GM12878 (cell line): ENCODE measurements around the gene BAZ1B. TPM values are rescaled to one million over a fixed set of nuclear protein-coding genes. Genes with fewer than 3 reads are reported as not detected.
"Not testable (repeated sequence)": the region's sequence is repeated elsewhere in the genome, so short reads cannot be mapped to it uniquely, and the experiment has no call there.

ENCODE experiments used
- ATAC-seq: fragments of 200-7000 bp; cut with Tn5 transposase; 3 replicates; pipeline ENCODE4 v1.9.1; 2020; ENCODE audit warnings: mild to moderate bottlenecking, moderate library complexity
- BruUV-seq: library from RNA; stranded (reverse); fragments of 400-500 nt; replicated peaks from 2 replicates; lab custom pipeline; 2021; lab: Mats Ljungman, UMichigan
- CTCF ChIA-PET: fragments of 300-600 bp; sonication (Branson Sonifier 250); formaldehyde crosslinking; extraction: SDS; loops from one replicate; lab custom pipeline; 2021; ENCODE audit warnings: inconsistent platforms; lab: Yijun Ruan, JAX
- POLR2A ChIA-PET: fragments of 350-600 bp; formaldehyde crosslinking; extraction: SDS; loops from one replicate; lab custom pipeline; 2021; ENCODE audit warnings: inconsistent platforms; lab: Charles Lee
- RAD21 ChIA-PET: fragments of 300-600 bp; sonication (Branson Sonifier 250); formaldehyde crosslinking; loops from one replicate; lab custom pipeline; 2023; ENCODE audit warnings: antibody characterized with exemption; ENCODE audit not compliant: unreplicated experiment; lab: Charles Lee
- SMC1A ChIA-PET: fragments of 300-600 bp; sonication (Branson Sonifier 250); formaldehyde crosslinking; loops from one replicate; lab custom pipeline; 2023; ENCODE audit not compliant: unreplicated experiment, uncharacterized antibody; lab: Charles Lee
- DNase-seq: peaks from one replicate; pipeline ENCODE4 v3.0.0-alpha.2; 2011; ENCODE audit warnings: low read depth, low spot score
- FAIRE-seq: peaks from 3 replicates; lab custom pipeline; 2011; peaks lifted over from hg19 to GRCh38; lab: Jason Lieb, UNC
- H2AFZ ChIP-seq: 2 replicates; pipeline ENCODE4 v1.6.0; 2011; ENCODE audit warnings: low read depth, low read length, control low read depth; ENCODE audit not compliant: control insufficient read depth
- H3K27ac ChIP-seq: 2 replicates; pipeline ENCODE4 v1.5.1; 2011; ENCODE audit warnings: control low read depth; ENCODE audit not compliant: control insufficient read depth, insufficient read depth
- H3K27me3 ChIP-seq, 2 experiments: replicated peaks in 1 of 2; 2 replicates each; pipeline versions ENCODE4 v1.6.0 to v1.6.1; 2011; ENCODE audit warnings: low read length in 1 of 2; ENCODE audit not compliant: control insufficient read depth in 2 of 2, insufficient read depth in 2 of 2
- H3K36me3 ChIP-seq, 2 experiments: 2 replicates each; pipeline ENCODE4 v1.5.1; 2011; ENCODE audit warnings: low read length in 1 of 2; ENCODE audit not compliant: control insufficient read depth in 2 of 2, insufficient read depth in 2 of 2
- H3K4me1 ChIP-seq: 2 replicates; pipeline ENCODE4 v1.6.1; 2011; ENCODE audit warnings: mild to moderate bottlenecking, low read length, moderate library complexity, mixed read lengths; ENCODE audit not compliant: control insufficient read depth, insufficient read depth
- H3K4me2 ChIP-seq: 2 replicates; pipeline ENCODE4 v1.6.0; 2011; ENCODE audit warnings: control low read depth; ENCODE audit not compliant: control insufficient read depth, insufficient read depth
- H3K4me3 ChIP-seq: fragments of 200-600 bp; sonication (generic); 2 replicates; pipeline ENCODE4 v1.5.1; 2016
- H3K79me2 ChIP-seq: 2 replicates; pipeline ENCODE4 v1.6.0; 2011; ENCODE audit warnings: low read length; ENCODE audit not compliant: control insufficient read depth, insufficient read depth
- H3K9ac ChIP-seq: 2 replicates; pipeline ENCODE4 v1.8.0; 2011; ENCODE audit warnings: low read length, control low read depth, mixed read lengths; ENCODE audit not compliant: control insufficient read depth, insufficient read depth
- H3K9me3 ChIP-seq: replicated peaks from 3 replicates; pipeline ENCODE4 v1.5.1; 2011; ENCODE audit warnings: mild to moderate bottlenecking, low read length; ENCODE audit not compliant: control insufficient read depth, insufficient read depth
- H4K20me1 ChIP-seq: 2 replicates; pipeline ENCODE4 v1.6.0; 2011; ENCODE audit not compliant: control insufficient read depth, insufficient read depth
- HDAC6 ChIP-seq: fragments of 200-600 bp; sonication (generic); IDR thresholded peaks from one replicate; pipeline ENCODE4 v1.8.0; 2017; ENCODE audit warnings: antibody characterized with exemption; ENCODE audit not compliant: unreplicated experiment
- POU2F2 ChIP-seq: IDR thresholded peaks from 3 replicates; pipeline ENCODE4 v1.6.1; 2011; ENCODE audit warnings: low read depth, mild to moderate bottlenecking, low read length, borderline replicate concordance
- RUNX3 ChIP-seq: IDR thresholded peaks from 2 replicates; pipeline ENCODE4 v1.6.1; 2012; ENCODE audit warnings: low read length, inconsistent platforms
- SIX5 ChIP-seq: IDR thresholded peaks from 2 replicates; pipeline ENCODE4 v1.6.1; 2011; ENCODE audit warnings: mild to moderate bottlenecking, low read depth, low read length, moderate library complexity; ENCODE audit not compliant: severe bottlenecking
- YY1 ChIP-seq: IDR thresholded peaks from 2 replicates; pipeline ENCODE4 v1.6.1; 2011; ENCODE audit warnings: low read depth, mild to moderate bottlenecking, low read length
- WGBS: methylation state at CpG from one replicate; pipeline ENCODE4 v1.1.6; 2016; ENCODE audit warnings: low lambda C conversion rate; ENCODE audit not compliant: insufficient replicate concordance, insufficient coverage; ENCODE audit errors: missing lambda C conversion rate; 5-methylcytosine and 5-hydroxymethylcytosine counted together
- in situ Hi-C: fragments of 300-500 bp; cut with MboI; formaldehyde crosslinking; loops from 9 replicates; pipeline ENCODE4 v1.14.3; 2018; ENCODE audit warnings: mixed read lengths
- intact Hi-C: fragments of 100-400 bp; cut with micrococcal nuclease; formaldehyde crosslinking; loops from one replicate; pipeline ENCODE4 v1.14.2; 2022; ENCODE audit not compliant: unreplicated experiment
- polyA plus RNA-seq, 11 experiments: library from polyadenylated mRNA; depleted of rRNA in 4 of 11; unstranded in 6 of 11; stranded (reverse) in 5 of 11; fragments of >200 nt; fragmentation: Nextera tagmentation in 4 of 11; fragmentation: Illumina TruSeq in 1 of 11; extraction: Ambion mirVana in 4 of 11; extraction: Trizol in 1 of 11; gene quantifications; 1 replicate in 1 of 11; 2 replicates in 10 of 11; pipeline versions ENCODE4 v1.2.1 to v1.2.3, GENCODE V29; 2011 to 2016; ENCODE audit warnings: inconsistent platforms in 2 of 11, missing spikeins in 2 of 11, low read depth in 1 of 11
- total RNA-seq, 4 experiments: library from RNA; depleted of rRNA in 3 of 4; stranded (reverse); fragments of >200 nt in 3 of 4; fragmentation: Illumina TruSeq in 1 of 4; extraction: Trizol in 1 of 4; gene quantifications; 2 replicates each; pipeline versions ENCODE4 v1.2.1 to v1.2.3, GENCODE V29; 2013 to 2021
- TF ChIP-seq, protein P1 (sequence below): IDR thresholded peaks from 2 replicates; pipeline ENCODE4 v1.6.1; 2012; ENCODE audit warnings: improper control_type of control experiment, low read depth, low read length; ENCODE audit not compliant: insufficient replicate concordance

The BAZ1B gene
- total and polyA plus RNA-seq, 10 of the 15 experiments (the other 5 are each of a cell fraction or from before 2014, with no cell fraction given): 14.0 to 77.4 (median 36.2) TPM

DNA sequence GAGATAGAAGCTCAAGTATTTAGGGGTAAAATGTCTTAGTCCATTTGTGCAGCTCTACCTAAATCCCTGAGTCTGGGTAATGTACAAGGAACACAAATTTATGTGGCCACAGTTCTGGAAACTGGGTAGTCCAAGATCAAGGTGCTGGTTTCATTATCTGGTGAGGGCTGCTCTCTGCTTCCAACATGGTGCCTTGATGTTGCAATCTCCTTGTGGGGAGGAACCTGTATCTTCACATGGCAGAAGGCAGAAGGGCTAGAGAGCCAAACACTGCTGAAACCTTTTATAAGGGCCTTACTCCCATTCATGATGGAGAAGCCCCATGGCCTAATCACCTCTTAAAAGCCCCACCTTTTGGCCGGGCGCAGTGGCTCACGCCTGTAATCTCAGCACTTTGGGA, 8.7 kb upstream of the BAZ1B start (continued):
- TF ChIP-seq, protein P1, sequence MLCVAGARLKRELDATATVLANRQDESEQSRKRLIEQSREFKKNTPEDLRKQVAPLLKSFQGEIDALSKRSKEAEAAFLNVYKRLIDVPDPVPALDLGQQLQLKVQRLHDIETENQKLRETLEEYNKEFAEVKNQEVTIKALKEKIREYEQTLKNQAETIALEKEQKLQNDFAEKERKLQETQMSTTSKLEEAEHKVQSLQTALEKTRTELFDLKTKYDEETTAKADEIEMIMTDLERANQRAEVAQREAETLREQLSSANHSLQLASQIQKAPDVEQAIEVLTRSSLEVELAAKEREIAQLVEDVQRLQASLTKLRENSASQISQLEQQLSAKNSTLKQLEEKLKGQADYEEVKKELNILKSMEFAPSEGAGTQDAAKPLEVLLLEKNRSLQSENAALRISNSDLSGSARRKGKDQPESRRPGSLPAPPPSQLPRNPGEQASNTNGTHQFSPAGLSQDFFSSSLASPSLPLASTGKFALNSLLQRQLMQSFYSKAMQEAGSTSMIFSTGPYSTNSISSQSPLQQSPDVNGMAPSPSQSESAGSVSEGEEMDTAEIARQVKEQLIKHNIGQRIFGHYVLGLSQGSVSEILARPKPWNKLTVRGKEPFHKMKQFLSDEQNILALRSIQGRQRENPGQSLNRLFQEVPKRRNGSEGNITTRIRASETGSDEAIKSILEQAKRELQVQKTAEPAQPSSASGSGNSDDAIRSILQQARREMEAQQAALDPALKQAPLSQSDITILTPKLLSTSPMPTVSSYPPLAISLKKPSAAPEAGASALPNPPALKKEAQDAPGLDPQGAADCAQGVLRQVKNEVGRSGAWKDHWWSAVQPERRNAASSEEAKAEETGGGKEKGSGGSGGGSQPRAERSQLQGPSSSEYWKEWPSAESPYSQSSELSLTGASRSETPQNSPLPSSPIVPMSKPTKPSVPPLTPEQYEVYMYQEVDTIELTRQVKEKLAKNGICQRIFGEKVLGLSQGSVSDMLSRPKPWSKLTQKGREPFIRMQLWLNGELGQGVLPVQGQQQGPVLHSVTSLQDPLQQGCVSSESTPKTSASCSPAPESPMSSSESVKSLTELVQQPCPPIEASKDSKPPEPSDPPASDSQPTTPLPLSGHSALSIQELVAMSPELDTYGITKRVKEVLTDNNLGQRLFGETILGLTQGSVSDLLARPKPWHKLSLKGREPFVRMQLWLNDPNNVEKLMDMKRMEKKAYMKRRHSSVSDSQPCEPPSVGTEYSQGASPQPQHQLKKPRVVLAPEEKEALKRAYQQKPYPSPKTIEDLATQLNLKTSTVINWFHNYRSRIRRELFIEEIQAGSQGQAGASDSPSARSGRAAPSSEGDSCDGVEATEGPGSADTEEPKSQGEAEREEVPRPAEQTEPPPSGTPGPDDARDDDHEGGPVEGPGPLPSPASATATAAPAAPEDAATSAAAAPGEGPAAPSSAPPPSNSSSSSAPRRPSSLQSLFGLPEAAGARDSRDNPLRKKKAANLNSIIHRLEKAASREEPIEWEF: no peak

DNA sequence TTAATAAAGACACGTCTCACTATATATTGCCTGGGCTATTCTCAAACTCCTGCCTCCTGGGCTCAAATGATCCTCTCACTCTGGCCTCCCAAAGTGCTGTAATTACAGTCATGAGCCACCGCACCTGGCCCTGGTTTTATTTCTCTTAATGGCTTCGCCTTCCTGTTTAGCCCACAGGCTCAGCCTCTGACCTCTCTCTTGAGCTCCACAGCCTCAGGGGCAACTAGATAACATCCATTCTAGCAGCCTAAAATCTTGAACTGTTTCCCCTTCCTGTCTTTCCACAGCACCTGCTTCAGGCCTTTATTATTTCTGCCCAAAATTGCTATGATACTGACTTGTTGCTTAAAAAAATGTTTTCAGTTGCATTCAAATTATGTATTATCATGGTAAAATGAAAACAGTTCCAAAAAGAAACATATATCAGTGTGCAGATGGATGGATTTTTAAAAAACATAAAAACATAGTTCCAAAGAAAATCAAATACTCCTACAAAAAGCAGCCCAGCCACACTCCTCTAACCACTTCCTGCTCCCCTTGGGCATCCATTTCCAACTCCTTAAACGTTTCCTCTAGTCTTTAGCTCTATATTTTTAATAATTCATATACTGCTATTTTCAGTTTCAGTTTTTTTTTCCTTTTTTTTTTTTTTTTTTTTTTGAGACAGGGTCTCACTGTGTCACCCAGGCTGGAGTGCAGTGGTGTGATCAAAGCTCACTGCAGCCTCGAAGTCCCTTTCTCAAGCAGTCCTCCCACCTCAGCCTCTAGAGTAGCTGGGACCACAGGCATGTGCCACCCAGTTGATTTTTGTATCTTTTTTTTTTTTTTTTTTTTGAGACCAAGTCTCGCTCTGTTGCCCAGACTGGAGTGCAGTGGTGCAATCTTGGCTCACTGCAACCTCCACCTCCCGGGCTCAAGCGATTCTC, 5.1 kb upstream of the BAZ1B start:
- H3K27me3 ChIP-seq: no peaks in the 10 kb centered on the region
- peak overlapping the region; percentile 16; the same call in 1 of the 2 replicates for H3K9ac ChIP-seq
- H2AFZ ChIP-seq: peak overlapping the region; percentile 70
- ChIA-PET SMC1A (interaction anchor here (1.4 kb wide), 1 partner anchor 33 kb away, joined by 3 read pairs; no protein-coding TSS in a partner anchor), RAD21 (interaction anchor here (0.6 to 1.6 kb wide), 6 partner anchors 8 to 59 kb away, joined by 3 to 6 read pairs (median 4); partner anchors contain the start of gene TBL2), CTCF (interaction anchor here (1.5 to 3.4 kb wide), 2 partner anchors 8 to 32 kb away, joined by 9 read pairs; no protein-coding TSS in a partner anchor), POLR2A (interaction anchor here (0.5 to 3.0 kb wide), 8 partner anchors 12 to 698 kb away, joined by 3 to 12 read pairs (median 4); partner anchors contain the start of genes ABHD11 and TBL2)
- DNase-seq: no peak
- H3K79me2 ChIP-seq: peaks cover 3% of the 10 kb centered on the region; the same call in 1 of the 2 replicates
- peak; percentile 66 for FAIRE-seq
- H3K4me2 ChIP-seq: peak overlapping the region; percentile 63
- ATAC-seq: no peak
- peak overlapping the region; percentile 66 for H3K27ac ChIP-seq
- intact Hi-C loops (loop anchor here (10.0 kb wide), 2 partner anchors 158 to 208 kb away; partner anchors contain the start of genes ABHD11, BUD23 and DNAJC30), in situ Hi-C loops (no loop called here)
- no TSS peak for BruUV-seq
- H4K20me1 ChIP-seq: no peaks in the 10 kb centered on the region
- H3K4me3 ChIP-seq: 0 out of 2 replicates have a peak overlapping the region, but pooled peaks have one; percentile 12
- H3K4me1 ChIP-seq: peaks cover 16% of the 10 kb centered on the region
- WGBS: 59% methylated on average over 8 of the region's 8 CpGs
- no peaks in the 10 kb centered on the region for H3K36me3 ChIP-seq
- H3K9me3 ChIP-seq: no peaks in the 10 kb centered on the region
- TF ChIP-seq HDAC6: no peak
- TF ChIP-seq SIX5: no peak
- TF ChIP-seq RUNX3: 0 out of 2 replicates have a peak, but pooled peaks have one; percentile 5
- TF ChIP-seq YY1: peak; percentile 38; the same call in 1 of the 2 replicates
- no peak for TF ChIP-seq POU2F2

DNA sequence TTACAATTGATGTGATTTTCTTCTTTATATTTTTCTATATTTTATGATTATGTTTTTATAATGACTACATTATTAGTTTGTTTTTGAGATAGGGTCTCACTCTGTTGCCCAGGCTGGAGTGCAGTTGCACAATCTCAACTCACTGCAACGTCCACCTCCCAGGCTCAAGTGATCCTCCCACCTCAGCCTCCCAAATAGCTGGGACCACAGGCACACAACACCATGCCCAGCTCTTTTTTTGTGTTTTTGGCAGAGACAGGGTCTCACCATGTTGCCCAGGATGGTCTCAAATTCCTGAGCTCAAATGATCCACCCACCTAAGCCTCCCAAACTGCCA, 4.0 kb upstream of the BAZ1B start:
- H3K36me3 ChIP-seq, BruUV-seq, H3K4me3 ChIP-seq, H4K20me1 ChIP-seq, ATAC-seq, H3K27me3 ChIP-seq, FAIRE-seq, H3K9ac ChIP-seq, H3K9me3 ChIP-seq, H2AFZ ChIP-seq, DNase-seq, in situ Hi-C loops: not testable (repeated sequence)
- H3K4me1 ChIP-seq: peaks cover 16% of the 10 kb centered on the region
- CTCF ChIA-PET: interaction anchor here (0.8 to 3.4 kb wide), 5 partner anchors 30 to 81 kb away, joined by 3 to 9 read pairs (median 5); no protein-coding TSS in a partner anchor
- intact Hi-C loops: loop anchor here (10.0 kb wide), 2 partner anchors 159 to 209 kb away; partner anchors contain the start of genes ABHD11, BUD23 and DNAJC30
- 100% methylated on average over 1 of the region's 1 CpG for WGBS
- H3K27ac ChIP-seq: peak overlapping the region; percentile 61
- SMC1A ChIA-PET: interaction anchor here (0.9 to 1.7 kb wide), 8 partner anchors 9 to 209 kb away, joined by 3 to 10 read pairs (median 4); no protein-coding TSS in a partner anchor
- RAD21 ChIA-PET: interaction anchor here (0.9 to 1.6 kb wide), 3 partner anchors 30 to 52 kb away, joined by 4 to 9 read pairs (median 5); partner anchors contain the start of gene TBL2
- H3K4me2 ChIP-seq: peak overlapping the region; percentile 51; the same call in 1 of the 2 replicates
- H3K79me2 ChIP-seq: peaks cover 12% of the 10 kb centered on the region
- POLR2A ChIA-PET: interaction anchor here (0.6 to 3.0 kb wide), 7 partner anchors 13 to 1128 kb away, joined by 3 to 12 read pairs (median 3); partner anchors contain the start of genes ABHD11 and TBL2
